Ureter (tissue), 1 donor: ENCODE measurements around the gene HARS2. TPM values are rescaled to one million over a fixed set of nuclear protein-coding genes. Genes with fewer than 3 reads are reported as not detected.
"Not testable (repeated sequence)": the region's sequence is repeated elsewhere in the genome, so short reads cannot be mapped to it uniquely, and the experiment has no call there.

Experiments
- DNase-seq: peaks from one replicate; pipeline ENCODE4 v3.0.0-alpha.2; 2020; ENCODE audit warnings: low spot score
- total RNA-seq: library from RNA; stranded (reverse); gene quantifications from one replicate; pipeline ENCODE4 v1.2.4, GENCODE V29; 2023
- donor health status: DM: yes; HTN: yes; CAD: no.

Gene HARS2
- total RNA-seq, 1 donor from 2014 or later = 34.0 TPM

DNA sequence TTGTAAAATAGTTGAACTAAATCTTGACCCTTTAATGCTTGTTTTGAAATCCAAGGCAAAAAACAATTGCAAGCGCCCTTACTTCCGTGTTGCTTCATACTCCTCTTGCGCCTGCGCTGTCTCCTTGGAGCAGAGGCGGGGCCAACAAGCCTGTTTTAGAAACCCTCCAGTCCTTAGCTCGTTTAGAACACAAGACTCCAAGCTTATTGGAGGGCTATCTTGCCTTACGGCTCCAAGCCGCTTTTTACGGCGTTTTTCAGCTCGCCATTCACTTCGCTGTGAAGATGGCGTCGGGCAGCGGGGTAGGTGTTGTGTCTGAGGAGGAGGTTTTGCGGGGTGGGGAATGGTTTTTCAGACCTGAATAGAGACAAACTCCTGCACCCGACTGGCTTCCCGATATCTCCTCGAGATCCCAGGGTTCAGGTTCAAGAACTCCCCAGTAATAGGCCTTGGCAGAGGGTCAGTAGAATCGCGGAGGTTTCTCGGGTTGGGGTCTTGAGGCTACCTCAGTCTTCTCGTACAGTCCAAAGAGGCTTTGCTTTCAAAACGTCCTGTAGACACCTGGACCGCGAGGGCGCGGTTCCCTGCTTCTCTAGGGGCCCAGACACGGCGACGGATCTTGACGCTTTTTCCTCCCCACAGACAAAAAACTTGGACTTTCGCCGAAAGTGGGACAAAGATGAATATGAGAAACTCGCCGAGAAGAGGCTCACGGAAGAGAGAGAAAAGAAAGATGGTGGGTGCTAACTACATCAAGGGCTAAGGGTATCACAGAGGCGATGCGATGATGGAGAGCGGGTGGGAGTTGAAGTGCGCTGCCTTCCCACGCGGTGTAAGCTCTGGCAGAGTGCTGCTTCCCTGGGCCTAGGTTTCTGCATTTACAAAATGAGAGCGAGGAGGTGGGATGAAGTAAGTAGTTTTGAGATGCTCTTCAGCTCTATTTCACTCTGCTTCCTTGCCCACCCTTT lies 9.2 kb downstream of the HARS2 start, which contains the start of gene ZMAT2:
Gene ZMAT2, plus strand, starts transcription at position 271 of the 968 bp plus-strand sequence. Its CDS starts 14 bp downstream, at position 285.
- peak; percentile 95 for DNase-seq

GRCh38 chr5:140707812-140708211 lies 16.6 kb downstream of the HARS2 start:
- no peak for DNase-seq

- not testable (repeated sequence) for DNase-seq
Measured at GRCh38 chr5:140708787-140709186, 17.5 kb downstream of the HARS2 start.

DNA sequence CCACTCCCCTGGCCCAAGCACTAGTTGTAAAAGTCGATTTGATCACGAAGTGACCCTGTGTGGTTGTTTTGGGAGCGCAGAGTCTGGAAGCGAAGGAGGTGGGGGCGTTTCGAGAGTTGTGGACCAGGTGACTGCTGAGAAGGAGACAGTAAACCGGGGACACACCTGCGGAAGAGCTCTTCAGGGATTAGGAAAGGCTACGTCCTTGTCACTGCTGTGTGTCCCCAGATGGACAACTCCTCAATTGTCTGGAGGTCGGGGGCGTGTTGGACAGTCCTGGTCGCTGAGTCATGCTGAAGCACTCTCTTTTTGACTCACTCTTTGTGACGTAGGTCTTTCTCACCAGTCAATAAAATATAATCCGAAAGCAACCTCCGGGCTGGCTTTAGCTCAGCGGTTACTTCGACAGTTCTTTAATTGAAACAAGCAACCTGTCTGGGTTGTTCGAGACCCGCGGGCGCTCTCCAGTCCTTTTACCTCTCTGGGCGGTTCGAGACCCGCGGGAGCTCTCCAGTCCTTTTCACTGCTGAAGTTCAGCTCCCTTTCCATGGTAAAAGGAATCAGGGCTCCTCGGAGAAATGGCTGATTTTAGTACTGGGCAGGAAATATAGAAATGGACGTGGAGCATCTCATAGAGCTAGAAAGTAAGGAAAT lies 19.8 kb downstream of the HARS2 start:
- DNase-seq = peak; percentile 95

- no peak for DNase-seq
Measured at GRCh38 chr5:140711794-140712193, 20.5 kb downstream of the HARS2 start.

DNA sequence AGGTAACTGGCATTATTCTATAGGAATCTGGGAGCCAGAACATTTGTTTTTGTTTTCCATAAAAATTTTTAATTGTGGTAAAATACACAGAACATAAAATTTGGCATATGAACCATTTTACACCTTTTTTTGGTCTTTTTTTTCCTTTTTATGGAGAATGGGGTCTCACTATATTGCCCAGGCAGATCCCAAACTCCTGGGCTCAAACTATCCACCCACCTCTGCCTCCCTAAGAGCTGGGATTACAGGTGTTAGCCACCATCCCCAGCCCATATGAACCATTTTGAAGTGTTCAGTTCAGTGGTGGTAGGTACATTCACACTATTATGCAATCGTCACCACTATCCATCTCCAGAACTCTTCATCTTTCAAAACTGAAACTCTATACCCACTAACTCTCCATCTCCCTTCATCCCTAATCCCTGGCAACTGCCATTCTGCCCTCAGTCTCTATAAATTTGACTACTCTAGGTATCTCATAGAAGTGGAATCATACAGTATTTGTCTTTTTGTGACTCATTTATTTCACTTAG lies 22.4 kb downstream of the HARS2 start:
- DNase-seq = no peak

- not testable (repeated sequence) for DNase-seq
Measured at GRCh38 chr5:140716238-140716637, 25.0 kb downstream of the HARS2 start.

DNA sequence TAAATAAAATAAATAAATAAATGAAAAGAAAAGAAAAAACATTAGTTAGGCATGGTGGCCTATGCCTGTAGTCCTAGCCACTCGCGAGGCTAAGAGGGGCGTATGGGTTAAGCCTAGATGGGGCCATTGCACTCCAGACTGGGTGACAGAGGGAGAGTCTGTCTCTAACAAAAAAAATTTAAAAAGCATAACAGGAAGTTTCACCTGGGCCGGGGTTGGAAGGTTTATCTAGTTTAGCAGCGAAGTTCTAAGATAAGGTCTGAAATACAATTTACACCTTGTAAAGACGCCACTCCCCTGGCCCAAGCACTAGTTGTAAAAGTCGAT lies 27.0 kb downstream of the HARS2 start:
- no peak for DNase-seq

- DNase-seq = not testable (repeated sequence)
Measured at GRCh38 chr5:140720738-140721137, 29.5 kb downstream of the HARS2 start.

DNA sequence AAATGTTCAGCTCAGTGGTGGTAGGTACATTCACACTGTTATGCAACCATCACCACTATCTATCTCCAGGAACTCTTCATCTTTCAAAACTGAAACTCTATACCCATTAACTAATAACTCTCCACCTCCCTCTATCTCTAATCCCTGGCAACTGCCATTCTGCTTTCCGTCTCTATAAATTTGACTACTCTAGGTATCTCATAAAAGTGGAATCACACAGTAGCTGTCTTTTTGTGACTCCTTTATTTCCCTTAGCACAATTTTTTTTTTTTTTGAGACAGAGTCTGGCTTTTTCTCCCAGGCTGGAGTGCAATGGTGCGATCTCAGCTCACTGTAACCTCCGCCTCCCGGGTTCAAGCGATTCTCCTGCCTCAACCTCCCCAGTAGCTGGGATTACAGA lies 30.1 kb downstream of the HARS2 start:
- not testable (repeated sequence) for DNase-seq

DNA sequence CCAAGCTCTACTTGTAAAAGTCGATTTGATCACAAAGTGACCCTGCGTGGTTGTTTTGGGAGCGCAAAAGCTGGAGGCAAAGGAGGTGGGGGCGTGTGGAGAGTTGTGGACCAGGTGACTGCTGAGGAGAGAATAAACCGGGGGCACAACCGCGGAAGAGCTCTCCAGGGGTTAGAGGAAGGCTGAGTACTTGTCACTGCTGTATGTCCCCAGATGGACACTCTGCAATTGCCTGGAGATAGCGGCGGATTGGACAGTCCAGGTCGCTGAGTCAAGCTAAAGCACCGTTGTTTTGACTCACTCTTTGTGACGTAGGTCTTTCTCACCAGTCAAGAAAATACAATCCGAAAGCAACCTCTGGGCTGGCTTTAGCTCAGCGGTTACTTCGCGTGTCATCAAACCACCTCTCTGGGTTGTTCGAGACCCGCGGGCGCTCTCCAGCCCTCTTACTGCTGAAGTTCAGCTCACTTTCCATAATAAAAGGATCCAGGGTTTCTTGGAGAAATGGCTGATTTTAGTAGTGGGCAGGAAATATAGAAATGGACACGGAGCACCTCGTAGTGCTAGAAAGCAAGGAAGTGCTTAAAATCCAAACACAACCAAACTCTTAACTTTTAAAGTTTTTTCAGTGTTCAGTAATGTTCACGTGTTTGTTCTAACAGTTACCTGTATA lies 34.7 kb downstream of the HARS2 start:
- DNase-seq = peak; percentile 51

DNA sequence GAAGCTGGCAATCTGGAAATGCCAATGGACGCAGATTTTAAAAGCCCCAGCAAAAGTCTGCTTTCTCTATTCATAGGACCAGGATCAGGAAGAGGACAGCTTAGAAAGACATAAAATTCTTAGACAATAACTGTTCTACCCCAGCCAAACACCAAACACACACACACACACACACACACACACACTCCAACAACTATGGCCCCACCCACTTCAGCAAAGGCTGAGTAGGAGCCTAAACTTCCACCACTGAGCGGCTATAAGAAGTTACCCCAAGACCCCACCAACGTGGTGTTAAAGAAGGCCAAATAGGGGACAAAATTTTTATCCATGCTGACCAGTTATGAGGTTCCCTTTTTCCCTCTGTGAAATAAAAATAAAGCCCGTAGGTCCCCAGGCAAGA lies 41.8 kb downstream of the HARS2 start:
- DNase-seq = no peak

DNA sequence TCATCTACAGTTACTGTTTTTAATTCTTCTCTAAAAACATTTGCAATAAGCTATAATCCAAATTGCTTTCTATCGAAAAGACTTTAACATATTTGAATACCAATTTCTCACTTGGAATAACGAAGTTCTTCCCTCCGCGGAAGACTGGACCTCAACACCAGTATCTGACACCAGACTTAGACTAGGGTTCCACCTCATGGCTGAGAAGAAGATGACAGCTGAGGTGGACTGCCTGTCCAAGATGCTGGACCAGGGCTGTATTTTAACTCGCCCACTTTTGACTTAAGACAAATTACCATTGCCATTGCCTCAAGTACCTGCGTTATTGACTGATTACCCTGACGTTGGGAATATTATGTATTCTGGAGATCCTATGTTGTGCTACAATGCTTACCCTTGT lies 43.1 kb downstream of the HARS2 start:
- no peak for DNase-seq

DNA sequence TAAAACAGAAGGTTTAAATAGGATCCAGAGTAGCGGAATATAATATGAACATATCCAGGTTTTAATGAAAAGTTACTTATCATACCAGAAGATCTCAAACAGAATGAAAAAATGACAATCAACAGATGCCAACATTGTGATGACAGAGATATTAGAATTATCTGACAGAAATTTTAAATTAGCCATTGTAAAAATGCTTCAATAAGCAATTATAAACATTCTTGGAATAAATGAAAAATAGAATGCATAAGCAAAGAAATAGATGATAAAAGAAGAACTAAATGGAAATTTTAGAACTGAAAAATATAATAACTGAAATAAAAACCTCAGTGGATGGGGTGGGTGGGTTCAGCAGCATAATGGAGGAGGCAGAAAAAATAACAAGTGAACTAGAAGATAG lies 46.2 kb downstream of the HARS2 start:
- no peak for DNase-seq

- DNase-seq = no peak
Measured at GRCh38 chr5:140741967-140742366, 50.7 kb downstream of the HARS2 start.

Other genes with a start within 250 kb of the HARS2 start
- 25.9 TPM for gene EIF4EBP3, start 143.8 kb upstream of the HARS2 start, total RNA-seq
- 37.8 TPM for gene SRA1, start 134.0 kb upstream of the HARS2 start, total RNA-seq
- gene APBB3, start 126.9 kb upstream of the HARS2 start, total RNA-seq = 31.9 TPM
- gene SLC35A4, start 126.6 kb upstream of the HARS2 start, total RNA-seq = 71.8 TPM
- gene CD14, start 58.3 kb upstream of the HARS2 start, total RNA-seq = 17.3 TPM
- 24.1 TPM for gene TMCO6, start 52.0 kb upstream of the HARS2 start, total RNA-seq
- gene NDUFA2, start 43.8 kb upstream of the HARS2 start, total RNA-seq = 48.1 TPM
- gene IK, start 43.6 kb upstream of the HARS2 start, total RNA-seq = 78.8 TPM
- gene WDR55, start 26.6 kb upstream of the HARS2 start, total RNA-seq = 26.3 TPM
- gene DND1, start 17.9 kb upstream of the HARS2 start, total RNA-seq = 2.7 TPM
- gene HARS1, start 85 bp upstream of the HARS2 start, total RNA-seq = 57.0 TPM
- 58.5 TPM for gene ZMAT2, start 9.0 kb downstream of the HARS2 start, total RNA-seq
- gene PCDHA1, start 94.7 kb downstream of the HARS2 start, total RNA-seq = not detected
- not detected for gene PCDHA2, start 103.4 kb downstream of the HARS2 start, total RNA-seq
- 0.31 TPM for gene PCDHA3, start 109.6 kb downstream of the HARS2 start, total RNA-seq
- gene PCDHA4, start 115.6 kb downstream of the HARS2 start, total RNA-seq = 1.5 TPM
- gene PCDHA5, start 130.2 kb downstream of the HARS2 start, total RNA-seq = 0.49 TPM
- gene PCDHA6, start 136.5 kb downstream of the HARS2 start, total RNA-seq = 0.96 TPM
- 1.1 TPM for gene PCDHA7, start 142.8 kb downstream of the HARS2 start, total RNA-seq
- gene PCDHA8, start 149.7 kb downstream of the HARS2 start, total RNA-seq = not detected
- gene PCDHA9, start 156.9 kb downstream of the HARS2 start, total RNA-seq = 0.34 TPM
- 1.5 TPM for gene PCDHA10, start 164.4 kb downstream of the HARS2 start, total RNA-seq
- 0.57 TPM for gene PCDHA11, start 177.5 kb downstream of the HARS2 start, total RNA-seq
- gene PCDHA12, start 183.9 kb downstream of the HARS2 start, total RNA-seq = 0.89 TPM
- 0.42 TPM for gene PCDHA13, start 190.7 kb downstream of the HARS2 start, total RNA-seq
- 0.47 TPM for gene PCDHAC1, start 234.8 kb downstream of the HARS2 start, total RNA-seq